Activated CD4-positive, alpha-beta T cell treated with anti-CD3 and anti-CD28 coated beads for 1 hour (primary cell): ENCODE measurements around the gene KCTD19.

Source experiments
- DNase-seq: peaks from one replicate; pipeline ENCODE4 v3.0.0-alpha.2; 2020

Gene KCTD19

DNA sequence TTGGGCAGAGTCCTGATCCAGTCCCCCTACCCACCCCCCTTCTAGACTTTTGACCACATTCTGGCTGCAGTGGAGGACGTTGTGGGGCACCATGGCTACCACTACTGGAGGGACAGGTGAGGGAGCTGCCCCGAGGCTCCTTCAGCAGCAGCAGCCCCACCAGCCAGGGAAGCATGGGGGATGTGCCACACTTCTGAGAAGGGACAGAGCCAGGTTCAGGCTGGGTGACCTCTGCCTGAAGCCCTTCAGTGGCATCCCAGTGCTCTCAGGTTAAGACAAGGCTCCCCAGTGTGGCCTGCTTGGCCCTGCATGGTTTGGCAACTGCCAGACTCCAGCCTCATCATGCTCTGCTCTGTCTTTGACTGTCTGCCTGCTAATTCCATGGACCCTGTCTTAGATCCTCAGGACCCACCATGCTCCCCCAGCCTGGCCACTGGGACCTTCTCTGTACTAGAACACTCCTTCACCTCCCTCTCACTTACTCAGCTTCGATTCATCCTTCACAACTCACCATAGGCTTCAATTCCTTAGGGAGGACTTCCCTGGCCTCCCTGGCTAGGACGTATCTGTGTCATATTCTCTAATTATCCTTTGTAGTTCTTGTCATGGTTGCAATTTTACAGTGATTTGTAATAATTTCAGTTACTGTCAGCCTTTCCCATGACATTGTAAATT, 68.9 kb downstream of the KCTD19 start:
- no peak for DNase-seq

- DNase-seq: no peak
These were observed 69.8 kb downstream of the KCTD19 start for GRCh38 chr16:67256701-67257230.

GRCh38 chr16:67255553-67256221, 70.9 kb downstream of the KCTD19 start:
- no peak for DNase-seq

DNA sequence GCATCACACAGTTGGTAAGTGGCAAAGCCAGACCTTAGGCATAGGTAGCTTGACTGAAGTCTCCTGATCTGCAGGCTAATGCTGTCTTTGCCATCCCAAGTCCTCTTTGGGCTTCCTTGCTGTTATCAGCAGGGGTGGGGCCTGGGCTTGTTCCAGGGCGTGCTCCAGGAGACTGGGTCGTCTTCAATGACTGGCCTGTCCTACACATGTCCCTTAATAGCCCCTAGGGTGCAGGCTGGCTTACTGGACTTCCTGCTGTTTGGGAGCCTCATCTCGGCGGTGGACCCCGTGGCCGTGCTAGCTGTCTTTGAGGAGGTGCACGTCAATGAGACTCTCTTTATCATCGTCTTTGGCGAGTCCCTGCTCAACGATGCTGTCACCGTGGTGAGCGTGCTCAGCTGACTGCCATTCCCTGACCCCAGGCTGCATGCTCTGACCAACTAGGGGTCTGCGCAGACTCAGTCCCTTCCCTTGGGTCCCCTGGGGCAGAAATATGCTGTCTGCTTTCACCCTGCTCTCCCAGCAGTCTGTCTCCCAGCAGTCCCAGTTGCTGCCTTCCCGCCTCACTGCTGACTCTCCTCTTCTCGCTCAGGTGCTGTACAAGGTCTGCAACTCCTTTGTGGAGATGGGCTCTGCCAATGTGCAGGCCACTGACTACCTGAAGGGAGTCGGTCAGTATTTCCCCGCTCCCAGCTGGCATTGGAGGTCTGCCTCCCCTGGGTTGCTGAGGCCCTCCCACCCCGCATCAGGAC, 71.6 kb downstream of the KCTD19 start:
- DNase-seq: no peak

GRCh38 chr16:67252609-67253497, 73.7 kb downstream of the KCTD19 start:
- no peak for DNase-seq

- no peak for DNase-seq
These were observed 76.6 kb downstream of the KCTD19 start for GRCh38 chr16:67250045-67250327.

DNA sequence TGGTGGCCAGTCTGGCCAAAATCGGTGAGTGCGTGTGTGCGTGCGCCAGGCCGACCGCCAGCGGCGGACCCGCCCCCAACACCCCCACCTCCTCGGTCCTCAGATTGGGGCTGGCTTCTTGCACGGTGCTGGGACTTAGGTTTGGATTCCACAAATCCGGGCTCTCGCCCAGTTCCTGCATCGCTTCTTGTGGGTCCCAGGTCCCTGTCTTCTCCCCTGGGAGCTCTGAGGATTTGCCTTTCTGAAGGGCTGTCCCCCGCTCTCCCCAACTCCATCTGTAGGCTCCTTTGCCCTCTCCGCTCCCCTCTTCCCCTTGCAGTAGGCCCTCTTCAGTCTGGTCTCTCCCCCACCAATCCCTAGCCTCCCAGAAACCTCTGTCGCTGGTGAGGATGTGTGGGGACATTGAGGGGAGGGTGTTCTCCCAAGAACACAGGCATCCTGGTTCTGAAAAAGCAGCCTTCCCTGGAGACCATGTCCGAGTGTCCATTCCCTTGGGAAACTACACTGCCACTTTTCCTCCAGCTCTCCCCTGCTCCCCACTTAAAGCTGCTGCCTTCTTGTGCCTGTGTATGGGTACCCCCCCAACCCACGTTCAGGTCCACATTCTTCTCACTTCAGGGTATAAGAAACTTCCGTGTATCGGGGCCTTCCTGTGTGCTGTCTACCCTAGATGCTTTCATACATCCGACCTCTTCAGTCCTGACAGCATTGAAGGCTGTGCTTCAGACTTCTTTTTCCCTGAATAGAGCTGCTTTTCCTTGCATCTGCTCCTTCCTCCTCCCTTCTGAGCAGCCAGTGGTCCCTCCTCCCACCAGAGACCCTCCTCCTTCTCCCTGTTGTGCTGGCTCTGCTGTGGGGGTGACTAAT, 77.1 kb downstream of the KCTD19 start:
- no peak for DNase-seq

DNA sequence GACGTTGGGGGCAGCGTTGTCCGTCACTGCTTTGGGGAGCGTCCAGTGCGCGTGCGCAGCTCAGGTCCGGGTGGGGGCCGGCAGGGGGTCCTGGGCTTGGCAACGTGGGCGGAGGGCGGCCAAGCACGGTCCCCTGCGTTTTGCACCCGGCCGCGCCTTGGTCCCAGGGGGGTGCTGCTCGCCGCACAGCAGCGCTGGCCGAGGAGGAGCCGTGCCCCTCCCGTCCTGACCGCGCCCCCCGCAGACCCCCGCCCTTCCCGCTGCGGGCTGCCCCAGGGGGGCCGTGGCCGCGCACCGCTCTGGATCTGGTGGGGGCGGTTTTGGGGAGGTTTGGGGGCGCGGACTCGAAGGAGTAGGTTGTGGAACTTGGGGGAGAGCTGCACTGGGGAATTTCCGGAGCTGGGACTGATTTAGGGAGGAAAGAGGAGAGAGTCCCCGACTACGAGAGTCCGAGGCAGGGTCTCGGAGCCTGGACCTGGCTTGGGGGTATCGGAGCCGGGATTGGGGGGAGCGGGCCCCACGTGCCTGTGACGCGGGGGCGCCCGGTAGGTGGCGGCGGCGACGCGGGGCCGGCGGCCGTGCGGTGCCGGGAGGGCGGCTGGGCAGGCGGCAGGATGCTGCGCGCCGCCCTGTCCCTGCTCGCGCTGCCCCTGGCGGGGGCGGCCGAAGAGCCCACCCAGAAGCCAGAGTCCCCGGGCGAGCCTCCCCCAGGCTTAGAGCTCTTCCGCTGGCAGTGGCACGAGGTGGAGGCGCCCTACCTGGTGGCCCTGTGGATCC, 78.0 kb downstream of the KCTD19 start, which contains the start of gene SLC9A5:
SLC9A5 (plus strand) TSS at position 579 of the 777 bp plus-strand sequence; CDS start at position 615, 36 bp downstream.
- no peak for DNase-seq

GRCh38 chr16:67248073-67248400, 78.5 kb downstream of the KCTD19 start:
- no peak for DNase-seq

DNA sequence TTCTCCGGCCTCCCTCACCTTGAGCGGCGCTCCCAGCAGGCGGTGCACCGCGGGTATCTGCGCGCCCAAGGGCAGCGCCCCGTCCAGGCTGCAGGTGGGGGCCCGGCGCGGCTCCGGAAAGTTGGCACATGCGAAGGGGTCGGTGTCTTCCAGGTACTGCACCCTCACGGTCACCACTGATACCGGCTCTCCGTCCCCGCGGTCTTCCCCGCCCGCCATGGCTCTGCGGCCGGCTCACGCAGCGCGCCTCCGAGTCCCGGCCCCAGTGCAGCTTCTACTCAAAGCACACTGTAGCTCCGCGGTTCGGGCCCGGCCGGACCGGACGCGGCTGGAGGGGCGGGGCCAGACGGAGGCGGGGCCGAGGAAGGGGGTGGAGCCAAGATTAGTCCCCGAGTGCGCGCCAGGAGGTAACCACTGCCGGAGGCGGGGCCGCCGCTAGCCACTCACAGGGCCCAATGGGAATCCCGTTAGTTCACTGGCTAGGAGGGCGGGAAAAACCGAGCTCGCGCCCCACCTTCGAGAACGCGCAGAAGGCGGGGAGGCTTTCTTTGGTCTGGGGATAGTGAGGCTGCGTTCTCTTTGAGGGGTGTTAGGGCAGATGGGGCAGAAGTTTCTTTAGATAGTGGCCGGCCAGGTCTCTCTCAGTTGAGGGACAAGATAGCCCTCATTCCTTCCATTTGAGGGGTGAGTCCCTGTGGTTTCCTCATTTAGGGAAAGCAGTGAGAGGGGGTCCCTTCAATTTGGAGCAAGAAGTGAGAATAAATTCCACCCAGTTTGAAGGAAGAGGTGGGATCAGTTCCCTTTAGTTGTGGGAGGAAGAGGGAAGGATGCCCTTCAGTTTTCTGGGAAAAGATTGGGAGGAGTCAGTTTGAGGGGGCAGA, 79.1 kb downstream of the KCTD19 start, which contains the start of gene FHOD1:
FHOD1 (minus strand) TSS at position 290 of the 881 bp plus-strand sequence; CDS start at position 219, 71 bp downstream.
- peak; percentile 92 for DNase-seq

DNA sequence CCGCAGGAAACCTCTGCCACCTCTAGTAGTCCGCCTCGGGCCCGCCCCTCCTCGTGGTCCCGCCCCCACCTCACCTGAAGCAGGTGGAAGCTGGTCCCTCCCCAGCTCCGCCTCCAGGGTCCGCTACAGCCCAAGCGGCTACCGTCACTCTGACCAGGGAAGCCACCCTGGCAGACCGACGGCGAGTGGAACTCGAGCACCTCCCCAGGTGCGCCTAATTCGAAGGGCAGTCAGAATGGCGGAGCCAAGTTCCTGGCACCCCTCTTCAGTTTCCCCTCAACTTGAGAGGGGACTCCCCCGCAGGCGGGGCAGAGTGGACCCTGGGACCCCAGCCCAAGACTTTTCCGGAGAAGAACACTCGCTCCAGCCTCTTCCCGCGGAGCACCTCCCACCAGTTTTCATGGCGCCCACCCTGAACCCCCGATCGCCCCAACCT, 79.8 kb downstream of the KCTD19 start:
- DNase-seq: peak; percentile 27

- DNase-seq: peak; percentile 19
These were observed 80.3 kb downstream of the KCTD19 start for GRCh38 chr16:67246081-67246755.

DNA sequence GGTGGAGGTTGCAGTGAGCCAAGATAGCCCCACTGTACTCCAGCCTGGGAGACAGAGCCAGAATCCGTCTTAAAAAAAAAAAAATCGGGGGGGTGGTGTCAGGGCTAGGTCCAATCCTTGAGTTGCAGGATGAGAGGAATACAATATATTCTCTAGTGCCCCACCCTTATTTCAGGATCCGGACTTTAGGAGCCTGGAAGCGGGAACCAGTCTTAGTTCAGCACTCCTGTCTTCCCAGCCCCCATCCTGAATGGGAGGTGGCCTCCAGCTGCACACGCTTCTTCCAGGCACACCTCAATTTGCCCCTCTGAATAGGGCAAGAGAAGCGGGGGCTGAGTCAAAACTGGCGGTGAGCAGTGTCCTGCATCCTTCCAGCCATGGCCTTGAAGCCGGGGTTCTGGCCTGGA, 80.9 kb downstream of the KCTD19 start:
- no peak for DNase-seq

GRCh38 chr16:67245186-67245585, 81.4 kb downstream of the KCTD19 start:
- no peak for DNase-seq

GRCh38 chr16:67244387-67245185, 82.0 kb downstream of the KCTD19 start:
- peak; percentile 69 for DNase-seq

DNA sequence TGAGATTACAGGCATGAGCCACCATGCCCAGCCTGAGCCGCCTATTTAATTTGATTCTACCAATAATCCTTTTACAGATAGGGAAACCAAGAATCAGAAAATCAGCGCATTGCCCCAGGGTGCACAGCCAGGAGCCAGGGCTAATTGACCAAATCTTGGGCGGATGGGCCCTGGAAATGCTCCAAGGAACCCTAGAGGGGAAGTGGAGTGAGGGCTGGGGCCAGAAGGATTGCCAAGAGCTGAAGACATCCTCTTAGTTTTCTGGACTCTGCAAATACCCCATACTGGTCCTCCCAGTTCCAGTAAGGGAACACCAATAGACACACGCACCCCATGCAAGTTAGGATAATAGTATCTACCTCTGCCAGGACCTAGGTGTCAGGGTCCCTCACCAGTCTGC, 83.1 kb downstream of the KCTD19 start:
- DNase-seq: no peak

DNA sequence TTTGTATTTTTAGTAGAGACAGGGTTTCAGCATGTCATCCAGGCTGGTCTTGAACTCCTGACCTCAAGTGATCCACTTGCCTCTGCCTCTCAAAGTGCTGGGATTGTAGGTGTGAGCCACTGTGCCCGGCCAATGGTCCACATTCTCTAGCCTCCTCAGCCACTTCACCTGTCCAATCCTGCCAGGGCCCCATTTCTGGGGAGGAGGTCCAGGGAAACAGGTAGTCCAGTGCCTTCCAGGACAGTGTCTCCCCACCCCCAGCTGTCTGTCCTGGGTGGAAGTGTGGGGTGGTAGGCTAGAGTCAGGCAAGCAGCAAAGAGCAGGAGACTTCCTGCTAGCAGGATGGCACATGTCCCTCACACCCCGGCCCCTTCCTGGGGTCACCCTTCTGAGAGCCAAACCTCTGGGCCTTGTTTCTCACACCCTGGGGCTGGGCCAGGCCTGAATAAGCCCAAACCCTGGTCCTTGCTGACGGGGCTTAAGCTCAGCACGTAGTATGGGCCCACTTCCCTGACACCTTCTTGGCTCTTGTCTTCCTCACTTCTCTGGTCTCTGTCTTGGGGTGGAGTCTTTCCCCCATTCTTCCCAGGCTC, 84.3 kb downstream of the KCTD19 start:
- no peak for DNase-seq
